Measurements from ENCODE around the gene EMC8.
"Not testable (repeated sequence)": the region's sequence is repeated elsewhere in the genome, so short reads cannot be mapped to it uniquely, and the experiment has no call there.

Gene EMC8

DNA sequence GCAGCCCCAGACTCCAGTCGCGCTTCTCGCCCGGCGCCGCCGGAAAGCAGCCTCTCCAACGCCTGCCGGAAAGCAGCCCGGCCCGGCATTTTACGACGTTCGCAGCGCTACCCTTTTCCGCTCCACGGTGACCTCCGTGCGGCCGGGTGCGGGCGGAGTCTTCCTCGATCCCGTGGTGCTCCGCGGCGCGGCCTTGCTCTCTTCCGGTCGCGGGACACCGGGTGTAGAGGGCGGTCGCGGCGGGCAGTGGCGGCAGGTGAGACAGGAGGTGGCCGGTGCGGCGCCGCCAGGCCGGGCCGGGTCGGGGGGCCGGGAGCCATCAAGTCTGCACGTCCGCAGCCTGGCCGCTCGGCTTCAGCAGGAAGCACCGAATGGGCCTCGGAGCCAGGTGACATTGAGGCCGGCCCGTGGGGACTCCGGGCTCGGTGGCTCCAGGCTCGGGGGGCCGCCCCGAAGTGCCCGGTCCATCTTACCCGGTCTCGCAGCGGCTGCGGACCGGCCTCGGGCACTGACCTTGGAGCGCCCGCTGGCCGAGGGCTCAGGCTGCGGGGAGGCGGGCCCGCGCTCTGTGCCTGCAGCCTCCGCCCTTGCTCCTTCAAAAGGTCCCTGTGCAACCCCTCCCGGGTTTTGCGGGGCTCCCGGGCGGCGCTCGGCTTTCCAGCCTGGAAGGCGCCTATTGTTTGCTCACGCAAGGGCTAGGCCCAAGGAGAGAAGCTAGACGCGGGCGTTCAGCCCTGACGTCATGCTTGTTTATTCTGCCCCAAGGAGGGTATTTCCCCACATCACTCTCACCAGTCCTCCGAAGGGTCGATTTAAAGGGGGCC is at the start of gene EMC8, which contains the start of gene COX4I1:
TSS of gene EMC8 (minus strand) at position 48 of the 824 bp plus-strand sequence. CDS start 249 bp downstream, outside the sequence.
TSS of gene COX4I1 (plus strand) at position 199 of the 824 bp plus-strand sequence. CDS start 1,511 bp downstream, outside the sequence.
- DNase-seq (ENCODE audit: low read depth in 1 of 2, low spot score in 1 of 2): peak; percentile 81 to 85

DNA sequence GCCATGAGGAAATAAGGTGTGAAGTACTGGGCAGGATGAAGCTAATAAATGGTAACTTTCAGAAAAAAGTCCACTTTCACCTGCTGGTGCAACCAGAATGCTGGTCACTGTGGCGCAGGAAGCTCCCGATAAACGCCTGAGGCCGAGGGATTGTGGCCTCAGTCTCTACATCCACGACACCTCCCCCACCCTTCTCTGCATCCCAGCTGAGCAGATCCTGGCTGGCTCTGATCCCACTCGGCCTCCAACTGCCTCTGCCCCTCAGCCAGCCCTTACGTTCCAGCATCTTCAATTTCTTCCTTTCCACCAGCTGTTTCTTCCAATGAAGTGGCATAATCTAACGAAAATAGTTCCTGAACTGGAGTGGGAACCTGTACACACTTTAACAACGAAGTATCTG is 49.6 kb upstream of the EMC8 start:
- DNase-seq (ENCODE audit: low read depth in 1 of 2, low spot score in 1 of 2): no peak

- no peak for DNase-seq (ENCODE audit: low read depth in 1 of 2, low spot score in 1 of 2)
Observed at GRCh38 chr16:85847681-85848601, 48.6 kb upstream of the EMC8 start.

DNA sequence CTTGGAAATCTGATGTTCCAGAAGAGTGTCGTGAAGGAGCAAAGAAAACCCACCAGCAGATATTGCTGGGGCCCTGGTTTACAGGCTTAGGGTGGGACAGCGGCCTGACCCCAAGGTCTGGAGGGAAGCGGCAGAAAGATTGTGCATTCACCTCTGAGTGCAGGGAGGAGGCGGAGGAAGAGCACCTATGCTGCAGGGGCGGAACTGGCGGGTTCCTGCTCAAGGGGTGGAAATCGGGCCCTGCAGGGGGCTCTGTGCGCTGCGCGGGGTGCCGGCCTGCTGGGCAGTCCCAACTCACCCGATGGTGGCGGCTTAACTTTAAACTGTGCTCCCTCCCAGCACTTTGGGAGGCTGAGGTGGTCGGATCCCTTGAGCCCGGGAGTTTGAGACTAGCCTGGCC is 47.7 kb upstream of the EMC8 start:
- no peak for DNase-seq (ENCODE audit: low read depth in 1 of 2, low spot score in 1 of 2)

GRCh38 chr16:85846461-85846860 is 47.1 kb upstream of the EMC8 start:
- no peak for DNase-seq (ENCODE audit: low read depth in 1 of 2, low spot score in 1 of 2)

GRCh38 chr16:85845266-85845665 is 45.9 kb upstream of the EMC8 start:
- DNase-seq (ENCODE audit: low read depth in 1 of 2, low spot score in 1 of 2): no peak

- no peak for DNase-seq (ENCODE audit: low read depth in 1 of 2, low spot score in 1 of 2)
Observed at GRCh38 chr16:85844786-85845185, 45.4 kb upstream of the EMC8 start.

- no peak for DNase-seq (ENCODE audit: low read depth in 1 of 2, low spot score in 1 of 2)
Observed at GRCh38 chr16:85844169-85844481, 44.8 kb upstream of the EMC8 start.

DNA sequence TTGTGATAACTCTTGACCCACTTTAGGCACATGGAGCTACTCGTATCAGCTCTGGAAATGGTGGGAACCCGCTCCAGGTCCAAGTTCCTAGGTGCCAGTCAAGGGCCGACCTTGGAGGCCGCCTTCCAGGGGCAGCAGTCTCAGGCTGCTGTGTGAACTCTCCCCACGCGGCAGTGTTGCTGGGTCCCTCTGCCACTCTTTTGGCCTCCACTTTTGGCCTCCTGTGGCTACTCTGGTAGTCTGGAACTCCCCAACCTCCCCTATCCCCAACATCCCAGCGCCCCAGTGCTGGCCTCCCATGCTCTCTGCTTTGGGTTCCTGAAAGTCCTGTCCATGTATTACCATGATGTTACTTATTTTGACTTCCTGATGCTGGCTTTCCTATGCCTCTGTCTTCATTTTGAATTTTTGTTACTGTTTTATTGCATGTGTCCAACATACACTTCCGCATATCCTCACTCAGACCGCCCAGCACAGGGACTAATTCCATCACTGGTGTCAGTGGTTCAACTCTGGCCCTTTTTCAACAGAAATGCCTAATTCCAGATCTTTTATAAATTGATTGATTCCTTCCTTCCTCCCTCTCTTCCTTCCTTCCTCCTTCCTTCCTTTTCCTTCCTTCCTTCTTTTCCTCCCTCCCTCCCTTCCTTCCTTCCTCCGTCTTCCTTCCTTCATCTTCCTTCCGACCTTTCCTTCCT is 44.3 kb upstream of the EMC8 start:
- DNase-seq (ENCODE audit: low read depth in 1 of 2, low spot score in 1 of 2): no peak

DNA sequence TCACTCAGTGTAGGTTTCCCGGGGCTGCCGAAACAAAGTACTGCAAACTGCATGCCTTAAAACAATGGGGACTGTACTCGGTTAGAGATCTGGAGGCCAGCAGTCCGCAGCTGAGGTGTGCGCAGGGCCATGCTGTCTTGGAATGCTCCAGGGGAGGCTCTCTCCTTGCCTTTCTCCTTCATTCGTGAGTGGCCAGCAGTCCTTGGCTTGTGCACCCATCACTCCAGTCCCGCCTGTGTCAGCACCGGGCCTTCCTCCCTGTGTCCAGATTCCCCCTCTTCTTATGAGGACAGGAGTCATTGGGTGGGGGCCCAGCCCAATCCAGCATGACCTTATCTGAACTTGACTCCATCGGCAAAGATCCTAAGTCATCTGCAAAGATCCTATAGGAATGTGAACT is 43.5 kb upstream of the EMC8 start:
- no peak for DNase-seq (ENCODE audit: low read depth in 1 of 2, low spot score in 1 of 2)

DNA sequence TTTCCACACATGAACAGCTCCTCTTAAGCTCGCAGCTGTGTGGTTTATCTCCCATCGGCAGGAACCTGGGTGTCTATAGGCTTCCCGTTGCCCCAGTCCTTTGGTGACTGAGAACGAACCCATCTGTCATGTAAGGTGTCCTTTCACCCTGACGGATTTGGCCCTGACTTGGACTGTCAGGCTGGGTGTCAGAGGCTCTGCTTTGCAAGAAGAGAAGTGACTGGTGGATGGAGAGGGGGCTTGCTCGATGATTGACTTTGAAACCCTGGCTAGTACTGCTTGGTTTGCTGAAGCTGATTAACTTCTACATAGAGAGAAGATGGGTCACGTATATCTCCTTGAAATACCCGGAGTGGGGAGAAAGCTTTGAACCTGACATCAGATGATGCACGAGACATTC is 43.1 kb upstream of the EMC8 start:
- no peak for DNase-seq (ENCODE audit: low read depth in 1 of 2, low spot score in 1 of 2)

GRCh38 chr16:85840801-85841200 is 41.5 kb upstream of the EMC8 start:
- DNase-seq (ENCODE audit: low read depth in 1 of 2, low spot score in 1 of 2): no peak

- no peak for DNase-seq (ENCODE audit: low read depth in 1 of 2, low spot score in 1 of 2)
Observed at GRCh38 chr16:85840395-85840794, 41.1 kb upstream of the EMC8 start.

DNA sequence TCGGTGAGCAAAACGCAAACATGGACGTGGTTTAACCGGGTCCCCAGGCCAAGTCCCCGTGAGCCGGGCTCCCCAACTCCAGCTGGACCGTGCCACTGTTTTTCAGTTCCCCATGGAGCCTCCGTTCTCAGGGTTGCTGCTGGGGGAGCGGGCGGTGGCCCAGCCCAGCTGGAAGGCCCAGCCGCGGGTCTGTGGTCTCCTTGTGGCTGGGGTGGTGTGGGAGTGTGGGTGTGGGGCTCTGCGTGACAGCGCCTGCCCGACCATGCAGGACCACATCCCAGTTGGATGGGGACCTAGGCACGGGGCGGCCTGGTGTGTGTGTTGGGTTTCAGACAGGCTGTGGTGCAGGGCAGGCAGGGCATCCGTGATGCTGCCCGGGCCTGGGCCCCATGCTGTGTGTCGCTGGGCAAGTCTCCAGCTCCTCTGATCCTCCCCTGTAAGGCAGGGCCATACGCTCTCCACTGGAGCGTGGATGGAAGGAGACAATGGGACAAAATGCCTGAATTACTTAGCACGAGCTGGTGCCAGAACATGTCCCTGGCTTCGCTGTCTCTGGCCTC is 40.4 kb upstream of the EMC8 start:
- DNase-seq (ENCODE audit: low read depth in 1 of 2, low spot score in 1 of 2): no peak

GRCh38 chr16:85838876-85839585 is 39.7 kb upstream of the EMC8 start:
- no peak for DNase-seq (ENCODE audit: low read depth in 1 of 2, low spot score in 1 of 2)

- DNase-seq (ENCODE audit: low read depth in 1 of 2, low spot score in 1 of 2): no peak
Observed at GRCh38 chr16:85838381-85838780, 39.0 kb upstream of the EMC8 start.

- DNase-seq (ENCODE audit: low read depth in 1 of 2, low spot score in 1 of 2): not testable (repeated sequence)
Observed at GRCh38 chr16:85837654-85838053, 38.3 kb upstream of the EMC8 start.

GRCh38 chr16:85836706-85837582 is 37.6 kb upstream of the EMC8 start:
- no peak for DNase-seq (ENCODE audit: low read depth in 1 of 2, low spot score in 1 of 2)

- no peak for DNase-seq (ENCODE audit: low read depth in 1 of 2, low spot score in 1 of 2)
Observed at GRCh38 chr16:85835956-85836705, 36.8 kb upstream of the EMC8 start.
